Neutrophil (primary cell): ENCODE data around the gene POLR2M.

ENCODE experiments used
- H3K27ac ChIP-seq: fragments of 200-600 bp; sonication (generic); 2 replicates; pipeline ENCODE4 v1.5.1; 2016; ENCODE audit warnings: mild to moderate bottlenecking, moderate library complexity
- H3K27me3 ChIP-seq: fragments of 200-600 bp; sonication (generic); 2 replicates; pipeline ENCODE4 v1.6.0; 2016; ENCODE audit warnings: mild to moderate bottlenecking
- H3K36me3 ChIP-seq: fragments of 200-600 bp; sonication (generic); 2 replicates; pipeline ENCODE4 v1.5.1; 2017
- H3K4me1 ChIP-seq, 2 experiments: fragments of 200-600 bp in 1 of 2; sonication (generic) in 1 of 2; 1 replicate in 1 of 2; 2 replicates in 1 of 2; pipeline versions ENCODE4 v1.5.1 to v1.6.1; 2013 to 2016; ENCODE audit warnings: low read depth in 1 of 2, low read length in 1 of 2, mild to moderate bottlenecking in 1 of 2, moderate library complexity in 1 of 2; ENCODE audit not compliant: control insufficient read depth in 1 of 2, insufficient read depth in 1 of 2
- H3K4me3 ChIP-seq, 2 experiments: fragments of 200-600 bp in 1 of 2; sonication (generic) in 1 of 2; 1 replicate in 1 of 2; 2 replicates in 1 of 2; pipeline ENCODE4 v1.5.1; 2013 to 2016; ENCODE audit warnings: low read depth in 1 of 2, low read length in 1 of 2, mild to moderate bottlenecking in 1 of 2, moderate library complexity in 1 of 2
- H3K9me3 ChIP-seq: fragments of 200-600 bp; sonication (generic); 2 replicates; pipeline ENCODE4 v1.5.1; 2016
- TF ChIP-seq, protein P1 (sequence below): fragments of 200-600 bp; sonication (generic); IDR thresholded peaks from 2 replicates; pipeline ENCODE4 v1.5.1; 2016; ENCODE audit warnings: antibody characterized with exemption

The POLR2M gene

DNA sequence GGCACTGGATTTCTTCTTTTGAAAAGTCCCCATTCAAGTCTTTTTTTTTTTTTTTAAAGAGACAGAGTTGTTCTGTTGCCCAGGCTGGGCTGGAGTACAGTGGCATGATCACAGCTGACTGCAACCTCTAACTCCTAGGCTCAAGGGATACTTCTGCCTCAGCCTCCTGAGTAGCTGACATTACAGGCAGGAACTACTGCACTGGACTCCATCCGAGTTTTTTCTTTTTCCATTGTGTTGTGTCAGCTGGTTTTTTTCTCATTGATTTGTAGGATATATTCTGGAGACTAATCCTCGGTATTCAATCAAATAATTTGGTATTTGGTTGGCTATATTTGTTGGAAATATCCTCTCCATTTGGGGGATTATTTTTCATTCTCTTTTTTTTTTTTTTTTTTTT, 11.8 kb downstream of the POLR2M start:
- TF ChIP-seq, protein P1, sequence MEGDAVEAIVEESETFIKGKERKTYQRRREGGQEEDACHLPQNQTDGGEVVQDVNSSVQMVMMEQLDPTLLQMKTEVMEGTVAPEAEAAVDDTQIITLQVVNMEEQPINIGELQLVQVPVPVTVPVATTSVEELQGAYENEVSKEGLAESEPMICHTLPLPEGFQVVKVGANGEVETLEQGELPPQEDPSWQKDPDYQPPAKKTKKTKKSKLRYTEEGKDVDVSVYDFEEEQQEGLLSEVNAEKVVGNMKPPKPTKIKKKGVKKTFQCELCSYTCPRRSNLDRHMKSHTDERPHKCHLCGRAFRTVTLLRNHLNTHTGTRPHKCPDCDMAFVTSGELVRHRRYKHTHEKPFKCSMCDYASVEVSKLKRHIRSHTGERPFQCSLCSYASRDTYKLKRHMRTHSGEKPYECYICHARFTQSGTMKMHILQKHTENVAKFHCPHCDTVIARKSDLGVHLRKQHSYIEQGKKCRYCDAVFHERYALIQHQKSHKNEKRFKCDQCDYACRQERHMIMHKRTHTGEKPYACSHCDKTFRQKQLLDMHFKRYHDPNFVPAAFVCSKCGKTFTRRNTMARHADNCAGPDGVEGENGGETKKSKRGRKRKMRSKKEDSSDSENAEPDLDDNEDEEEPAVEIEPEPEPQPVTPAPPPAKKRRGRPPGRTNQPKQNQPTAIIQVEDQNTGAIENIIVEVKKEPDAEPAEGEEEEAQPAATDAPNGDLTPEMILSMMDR = no peak
- Histone ChIP-seq H3K4me1 (no peaks in the 10 kb centered on the region), H3K27me3 (no peaks in the 10 kb centered on the region), H3K36me3 (peaks cover 23% of the 10 kb centered on the region), H3K4me3 (no peak overlapping the region), H3K9me3 (no peaks in the 10 kb centered on the region), H3K27ac (no peak overlapping the region)

DNA sequence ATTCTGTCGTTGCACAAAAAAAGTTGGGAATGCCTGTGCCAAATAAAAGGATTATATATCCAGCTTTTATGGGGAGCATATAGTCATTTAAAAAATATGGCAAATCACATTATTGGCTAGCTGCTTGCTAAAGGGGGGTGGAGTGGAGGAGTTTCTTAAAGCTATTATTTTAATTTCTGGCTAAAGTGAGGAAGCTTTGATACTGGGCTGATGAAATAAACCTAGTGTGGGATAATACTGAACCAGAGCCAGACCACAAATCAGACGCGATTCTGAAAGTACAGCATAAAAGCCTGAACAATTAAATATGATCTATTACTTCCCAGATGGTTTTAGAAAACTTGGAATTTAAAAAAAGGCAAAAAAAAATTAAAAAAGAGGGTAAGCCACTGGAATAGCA, 14.4 kb downstream of the POLR2M start:
- no peak overlapping the region for H3K27ac ChIP-seq
- peaks cover 6% of the 10 kb centered on the region for H3K36me3 ChIP-seq
- no peaks in the 10 kb centered on the region for H3K4me1 ChIP-seq
- no peaks in the 10 kb centered on the region for H3K27me3 ChIP-seq
- H3K4me3 ChIP-seq = no peak overlapping the region
- H3K9me3 ChIP-seq = no peaks in the 10 kb centered on the region
- TF ChIP-seq, protein P1 = no peak

DNA sequence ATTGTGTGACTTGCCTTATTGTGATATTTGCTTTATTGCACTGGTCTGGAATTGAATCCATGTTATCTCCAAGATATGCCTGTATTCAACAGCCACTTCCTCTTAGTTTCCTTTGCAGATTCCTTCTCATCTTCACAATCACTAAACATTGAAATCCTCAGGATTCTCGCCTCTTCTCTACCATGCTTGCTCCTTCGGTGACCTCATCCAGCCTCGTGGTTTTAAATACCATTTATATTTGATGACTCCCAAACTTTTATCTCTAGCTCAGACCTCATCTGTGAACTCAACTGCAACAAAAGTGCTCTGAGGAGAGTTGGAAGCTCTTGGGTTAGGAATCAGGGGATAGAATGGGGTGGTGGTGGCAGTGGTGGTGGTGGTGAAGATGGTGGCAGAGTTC, 19.9 kb downstream of the POLR2M start:
- TF ChIP-seq, protein P1 = no peak
- Histone ChIP-seq H3K9me3 (no peaks in the 10 kb centered on the region), H3K27ac (no peak overlapping the region), H3K4me1 (no peaks in the 10 kb centered on the region), H3K27me3 (no peaks in the 10 kb centered on the region), H3K36me3 (no peaks in the 10 kb centered on the region), H3K4me3 (no peak overlapping the region)

DNA sequence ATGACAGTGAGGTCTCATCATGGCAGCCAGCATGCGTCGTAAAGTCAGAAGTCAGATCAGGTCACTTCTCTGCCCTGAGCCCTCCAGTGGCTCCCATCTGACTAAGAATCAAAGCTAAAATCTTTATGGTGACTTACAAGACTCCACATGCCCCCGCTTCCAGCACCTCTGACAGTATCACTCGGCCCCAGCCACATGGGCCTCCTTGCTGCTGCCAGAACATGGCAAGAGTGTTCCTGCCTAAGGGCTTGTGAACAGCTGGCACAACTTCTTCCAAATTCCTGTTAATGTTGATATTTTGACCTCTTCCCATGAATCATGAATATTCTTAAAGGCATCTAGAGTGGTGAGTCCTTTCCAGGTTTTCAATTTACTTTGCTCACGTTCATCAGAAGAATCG, 20.5 kb downstream of the POLR2M start:
- Histone ChIP-seq H3K36me3 (no peaks in the 10 kb centered on the region), H3K9me3 (no peaks in the 10 kb centered on the region), H3K27ac (no peak overlapping the region), H3K4me3 (no peak overlapping the region), H3K4me1 (no peaks in the 10 kb centered on the region), H3K27me3 (no peaks in the 10 kb centered on the region)
- TF ChIP-seq, protein P1 = no peak

DNA sequence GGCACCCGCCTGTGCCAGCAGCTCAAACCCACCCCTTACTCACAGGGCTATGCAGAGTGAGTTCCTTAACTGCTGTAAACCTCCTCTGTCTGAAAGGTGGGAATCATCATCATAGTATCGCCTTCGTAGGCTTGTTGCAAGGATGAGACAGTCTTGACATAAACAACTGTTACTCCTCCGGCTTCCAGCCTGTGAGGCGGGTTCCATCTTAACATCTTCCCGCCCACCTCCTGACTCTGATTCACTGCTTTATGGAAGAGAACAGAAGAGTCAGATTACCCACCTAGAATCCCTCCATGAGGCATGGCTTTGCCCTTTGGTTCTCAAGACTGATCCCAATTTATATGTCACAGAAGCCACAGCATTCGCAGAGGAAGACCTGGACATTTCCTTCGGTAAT, 21.9 kb downstream of the POLR2M start:
- Histone ChIP-seq H3K36me3 (no peaks in the 10 kb centered on the region), H3K27me3 (no peaks in the 10 kb centered on the region)
- TF ChIP-seq, protein P1 = no peak

DNA sequence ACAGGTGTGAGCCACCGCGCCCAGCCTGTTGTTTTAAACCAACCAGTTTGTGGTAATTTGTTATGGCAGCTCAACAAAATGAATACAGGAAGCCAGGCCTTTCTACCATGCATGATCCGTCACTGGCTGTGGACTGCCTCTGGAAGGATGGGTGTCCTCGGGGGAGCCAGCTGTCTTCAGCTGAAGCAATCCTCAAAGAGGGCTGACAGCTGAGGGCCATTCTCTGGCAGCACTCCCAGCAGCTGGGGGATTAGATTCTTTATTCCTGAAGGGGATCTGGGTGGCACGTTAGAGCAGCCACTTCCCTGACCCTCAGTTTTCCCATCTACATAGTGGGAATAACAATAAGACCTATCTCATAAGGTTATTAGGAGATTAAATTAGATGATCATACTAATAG, 24.4 kb downstream of the POLR2M start:
- TF ChIP-seq, protein P1 = no peak
- Histone ChIP-seq H3K9me3 (no peaks in the 10 kb centered on the region), H3K36me3 (no peaks in the 10 kb centered on the region), H3K27me3 (no peaks in the 10 kb centered on the region), H3K27ac (no peak overlapping the region), H3K4me1 (no peaks in the 10 kb centered on the region), H3K4me3 (no peak overlapping the region)

More for the DNA sequence above, 21.9 kb downstream of the POLR2M start:
- Histone ChIP-seq H3K4me1 (no peaks in the 10 kb centered on the region), H3K4me3 (no peak overlapping the region), H3K27ac (no peak overlapping the region), H3K9me3 (no peaks in the 10 kb centered on the region)
